ENCODE data around the gene PAK4. TPM values are rescaled to one million over a fixed set of nuclear protein-coding genes. Genes with fewer than 3 reads are reported as not detected.
A peak's percentile ranks its signal among the peaks of the same experiment; 100 is the strongest.

PAK4 gene
- total RNA-seq, 1 donor from 2014 or later, result 19.4 TPM

GRCh38 chr19:39135701-39136100, 10.1 kb downstream of the PAK4 start:
- Histone ChIP-seq H3K4me3 (no peak overlapping the region), H3K27me3 (no peaks in the 10 kb centered on the region), H3K36me3 (no peaks in the 10 kb centered on the region), H3K4me1 (peaks cover 67% of the 10 kb centered on the region), H3K27ac (no peak overlapping the region), H3K9me3 (no peaks in the 10 kb centered on the region)
- TF ChIP-seq POLR2A (IDR thresholded peaks at IDR 0.05) (no peak), CTCF (IDR thresholded peaks at IDR 0.05) (no peak), POLR2AphosphoS5 (IDR thresholded peaks at IDR 0.05; ENCODE audit: insufficient read depth in 1 of 2, low read depth in 1 of 2) (no peak)
- intact Hi-C loops (cut with DNase I), result no loop called here
- DNase-seq (ENCODE audit: extremely low spot score in 2 of 2), result no peak

GRCh38 chr19:39136225-39136940, 10.8 kb downstream of the PAK4 start:
- Histone ChIP-seq H3K36me3 (no peaks in the 10 kb centered on the region), H3K9me3 (no peaks in the 10 kb centered on the region), H3K27me3 (no peaks in the 10 kb centered on the region), H3K4me1 (peaks cover 61% of the 10 kb centered on the region), H3K4me3 (no peak overlapping the region), H3K27ac (peak overlapping the region; percentile 20)
- intact Hi-C loops (cut with DNase I), result no loop called here
- DNase-seq (ENCODE audit: extremely low spot score in 2 of 2), result no peak
- no peak for TF ChIP-seq CTCF (IDR thresholded peaks at IDR 0.05)
- no peak for TF ChIP-seq POLR2AphosphoS5 (IDR thresholded peaks at IDR 0.05; ENCODE audit: insufficient read depth in 1 of 2, low read depth in 1 of 2)
- TF ChIP-seq POLR2A (IDR thresholded peaks at IDR 0.05), result no peak

GRCh38 chr19:39137131-39137530, 11.5 kb downstream of the PAK4 start:
- Histone ChIP-seq H3K36me3 (no peaks in the 10 kb centered on the region), H3K9me3 (no peaks in the 10 kb centered on the region), H3K27ac (no peak overlapping the region), H3K4me1 (peaks cover 53% of the 10 kb centered on the region), H3K27me3 (no peaks in the 10 kb centered on the region), H3K4me3 (no peak overlapping the region)
- no peak for TF ChIP-seq POLR2AphosphoS5 (IDR thresholded peaks at IDR 0.05; ENCODE audit: insufficient read depth in 1 of 2, low read depth in 1 of 2)
- no peak for TF ChIP-seq CTCF (IDR thresholded peaks at IDR 0.05)
- TF ChIP-seq POLR2A (IDR thresholded peaks at IDR 0.05), result no peak
- DNase-seq (ENCODE audit: extremely low spot score in 2 of 2), result no peak
- intact Hi-C loops (cut with DNase I), result no loop called here

GRCh38 chr19:39138221-39139211, 12.9 kb downstream of the PAK4 start:
- TF ChIP-seq POLR2AphosphoS5 (IDR thresholded peaks at IDR 0.05; ENCODE audit: insufficient read depth in 1 of 2, low read depth in 1 of 2) (no peak), CTCF (IDR thresholded peaks at IDR 0.05) (no peak), POLR2A (IDR thresholded peaks at IDR 0.05) (no peak)
- Histone ChIP-seq H3K4me3 (no peak overlapping the region), H3K4me1 (peaks cover 39% of the 10 kb centered on the region), H3K27ac (no peak overlapping the region), H3K27me3 (no peaks in the 10 kb centered on the region), H3K9me3 (no peaks in the 10 kb centered on the region), H3K36me3 (no peaks in the 10 kb centered on the region)
- intact Hi-C loops (cut with DNase I), result no loop called here
- DNase-seq (ENCODE audit: extremely low spot score in 2 of 2), result no peak

Data from vagina (tissue), 2 donors.